Smooth muscle cell (in vitro differentiated cells): Measurements from ENCODE around the gene LCLAT1. TPM values are rescaled to one million over a fixed set of nuclear protein-coding genes. Genes with fewer than 3 reads are reported as not detected.
A peak's percentile ranks its signal among the peaks of the same experiment; 100 is the strongest.

ENCODE experiments used
- DNase-seq: peaks from one replicate; lab custom pipeline; 2025; ENCODE audit not compliant: unreplicated experiment; lab: John Stamatoyannopoulos, UW
- H2AFZ ChIP-seq: fragments of 200-600 bp; sonication (generic); 2 replicates; pipeline ENCODE4 v1.6.0; 2016; ENCODE audit warnings: antibody characterized with exemption, low read depth, mild to moderate bottlenecking
- H3F3A ChIP-seq: fragments of 200-600 bp; sonication (generic); 2 replicates; pipeline ENCODE4 v1.6.0; 2017; ENCODE audit warnings: antibody characterized with exemption, low read depth
- H3K27ac ChIP-seq: fragments of 200-600 bp; sonication (generic); 2 replicates; pipeline ENCODE4 v1.5.1; 2016; ENCODE audit warnings: low read depth, mild to moderate bottlenecking
- H3K27me3 ChIP-seq: fragments of 200-600 bp; sonication (generic); 2 replicates; pipeline ENCODE4 v1.6.1; 2016; ENCODE audit warnings: low read depth, mild to moderate bottlenecking
- H3K36me3 ChIP-seq: fragments of 200-600 bp; sonication (generic); 2 replicates; pipeline ENCODE4 v1.5.1; 2016; ENCODE audit warnings: low read depth
- H3K4me1 ChIP-seq: fragments of 200-600 bp; sonication (generic); 2 replicates; pipeline ENCODE4 v1.5.1; 2016; ENCODE audit warnings: low read depth
- H3K4me2 ChIP-seq: fragments of 200-600 bp; sonication (generic); 2 replicates; pipeline ENCODE4 v1.6.0; 2016; ENCODE audit warnings: mild to moderate bottlenecking
- H3K4me3 ChIP-seq: fragments of 200-600 bp; sonication (generic); 2 replicates; pipeline ENCODE4 v1.5.1; 2016; ENCODE audit warnings: mild to moderate bottlenecking
- H3K79me2 ChIP-seq: fragments of 200-600 bp; sonication (generic); 2 replicates; pipeline ENCODE4 v1.6.0; 2016; ENCODE audit warnings: low read depth, mild to moderate bottlenecking
- H3K9ac ChIP-seq: fragments of 200-600 bp; sonication (generic); 2 replicates; pipeline ENCODE4 v1.6.0; 2016; ENCODE audit warnings: low read depth
- H3K9me3 ChIP-seq: fragments of 200-600 bp; sonication (generic); replicated peaks from 2 replicates; pipeline ENCODE4 v1.5.1; 2016; ENCODE audit warnings: low read depth
- H4K20me1 ChIP-seq: fragments of 200-600 bp; sonication (generic); 2 replicates; pipeline ENCODE4 v1.6.0; 2016; ENCODE audit warnings: low read depth
- WGBS: methylation state at CpG from one replicate; pipeline ENCODE4 v1.1.7; 2016; ENCODE audit warnings: low lambda C conversion rate; 5-methylcytosine and 5-hydroxymethylcytosine counted together
- polyA plus RNA-seq: library from polyadenylated mRNA; unstranded; fragments of >200 nt; fragmentation: Nextera tagmentation; extraction: Ambion mirVana; gene quantifications from 2 replicates; pipeline ENCODE4 v1.2.1, GENCODE V29; 2016
- total RNA-seq: library from RNA; depleted of rRNA; stranded (reverse); fragments of >200 nt; gene quantifications from 2 replicates; pipeline ENCODE4 v1.2.3, GENCODE V29; 2014
- TF ChIP-seq, protein P1 (sequence below): fragments of 200-600 bp; sonication (generic); IDR thresholded peaks from 2 replicates; pipeline ENCODE4 v1.5.1; 2017; ENCODE audit warnings: borderline replicate concordance, mild to moderate bottlenecking, antibody characterized with exemption; ENCODE audit not compliant: insufficient read depth, poor library complexity, severe bottlenecking

Gene LCLAT1
- total and polyA plus RNA-seq, 2 experiments from 2014 or later = 2.6 to 11.7 TPM

GRCh38 chr2:30405260-30405605 lies 41.8 kb upstream of the LCLAT1 start:
- TF ChIP-seq, protein P1, sequence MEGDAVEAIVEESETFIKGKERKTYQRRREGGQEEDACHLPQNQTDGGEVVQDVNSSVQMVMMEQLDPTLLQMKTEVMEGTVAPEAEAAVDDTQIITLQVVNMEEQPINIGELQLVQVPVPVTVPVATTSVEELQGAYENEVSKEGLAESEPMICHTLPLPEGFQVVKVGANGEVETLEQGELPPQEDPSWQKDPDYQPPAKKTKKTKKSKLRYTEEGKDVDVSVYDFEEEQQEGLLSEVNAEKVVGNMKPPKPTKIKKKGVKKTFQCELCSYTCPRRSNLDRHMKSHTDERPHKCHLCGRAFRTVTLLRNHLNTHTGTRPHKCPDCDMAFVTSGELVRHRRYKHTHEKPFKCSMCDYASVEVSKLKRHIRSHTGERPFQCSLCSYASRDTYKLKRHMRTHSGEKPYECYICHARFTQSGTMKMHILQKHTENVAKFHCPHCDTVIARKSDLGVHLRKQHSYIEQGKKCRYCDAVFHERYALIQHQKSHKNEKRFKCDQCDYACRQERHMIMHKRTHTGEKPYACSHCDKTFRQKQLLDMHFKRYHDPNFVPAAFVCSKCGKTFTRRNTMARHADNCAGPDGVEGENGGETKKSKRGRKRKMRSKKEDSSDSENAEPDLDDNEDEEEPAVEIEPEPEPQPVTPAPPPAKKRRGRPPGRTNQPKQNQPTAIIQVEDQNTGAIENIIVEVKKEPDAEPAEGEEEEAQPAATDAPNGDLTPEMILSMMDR = no peak
- Histone ChIP-seq H2AFZ (no peak overlapping the region), H3K9ac (no peak overlapping the region), H3K4me3 (no peak overlapping the region), H3F3A (peaks cover 15% of the 10 kb centered on the region), H3K27ac (no peak overlapping the region), H4K20me1 (no peaks in the 10 kb centered on the region), H3K36me3 (no peaks in the 10 kb centered on the region), H3K4me2 (no peak overlapping the region), H3K4me1 (peaks cover 19% of the 10 kb centered on the region), H3K9me3 (no peaks in the 10 kb centered on the region), H3K79me2 (no peaks in the 10 kb centered on the region), H3K27me3 (no peaks in the 10 kb centered on the region)
- DNase-seq = no peak
- 96% methylated on average over 1 of the region's 1 CpG for WGBS

GRCh38 chr2:30406853-30407252 lies 40.2 kb upstream of the LCLAT1 start:
- H3K36me3 ChIP-seq = no peaks in the 10 kb centered on the region
- no peaks in the 10 kb centered on the region for H3K27me3 ChIP-seq
- TF ChIP-seq, protein P1 = no peak
- H3K4me1 ChIP-seq = peaks cover 28% of the 10 kb centered on the region
- H4K20me1 ChIP-seq = no peaks in the 10 kb centered on the region
- H3K4me3 ChIP-seq = no peak overlapping the region
- no peak overlapping the region for H3K27ac ChIP-seq
- H3K9me3 ChIP-seq = no peaks in the 10 kb centered on the region
- 100% methylated on average over 2 of the region's 2 CpGs for WGBS
- H3K9ac ChIP-seq = no peak overlapping the region
- H2AFZ ChIP-seq = no peak overlapping the region
- no peaks in the 10 kb centered on the region for H3K79me2 ChIP-seq
- no peak overlapping the region for H3K4me2 ChIP-seq
- no peak for DNase-seq
- peaks cover 28% of the 10 kb centered on the region for H3F3A ChIP-seq

- Histone ChIP-seq H3K9me3 (no peaks in the 10 kb centered on the region), H2AFZ (no peak overlapping the region), H3K27ac (peak overlapping the region; percentile 58), H3K9ac (no peak overlapping the region), H3K4me1 (peaks cover 28% of the 10 kb centered on the region), H3K79me2 (no peaks in the 10 kb centered on the region), H3K4me2 (peak overlapping the region; percentile 35), H3F3A (peaks cover 43% of the 10 kb centered on the region), H3K4me3 (no peak overlapping the region), H3K36me3 (no peaks in the 10 kb centered on the region), H3K27me3 (no peaks in the 10 kb centered on the region), H4K20me1 (no peaks in the 10 kb centered on the region)
- no peak for DNase-seq
- TF ChIP-seq, protein P1 = no peak
Measured at GRCh38 chr2:30408961-30409387, 38.1 kb upstream of the LCLAT1 start.

GRCh38 chr2:30410217-30410616 lies 36.8 kb upstream of the LCLAT1 start:
- H3K27ac ChIP-seq = peak overlapping the region; percentile 88
- peak overlapping the region; percentile 58 for H3K9ac ChIP-seq
- TF ChIP-seq, protein P1 = no peak
- peaks cover 19% of the 10 kb centered on the region for H3K4me1 ChIP-seq
- 8% methylated on average over 2 of the region's 2 CpGs for WGBS
- no peaks in the 10 kb centered on the region for H3K27me3 ChIP-seq
- H3K79me2 ChIP-seq = no peaks in the 10 kb centered on the region
- H2AFZ ChIP-seq = no peak overlapping the region
- no peaks in the 10 kb centered on the region for H4K20me1 ChIP-seq
- peaks cover 45% of the 10 kb centered on the region for H3F3A ChIP-seq
- H3K4me2 ChIP-seq = peak overlapping the region; percentile 40
- no peak overlapping the region for H3K4me3 ChIP-seq
- H3K36me3 ChIP-seq = no peaks in the 10 kb centered on the region
- DNase-seq = no peak
- H3K9me3 ChIP-seq = no peaks in the 10 kb centered on the region
